Thyroid gland (tissue), 4 donors: ENCODE data around the gene RORB. TPM values are rescaled to one million over a fixed set of nuclear protein-coding genes. Genes with fewer than 3 reads are reported as not detected.

Experiments
- DNase-seq, 2 donors: peaks; one replicate each; pipeline ENCODE4 v3.0.0-alpha.2; 2019
- H3K27ac ChIP-seq, 3 donors: fragments of 200-600 bp; sonication (generic); 1 replicate in 2 of 3; 2 replicates in 1 of 3; pipeline ENCODE4 v1.5.1; 2016 to 2019; ENCODE audit warnings: mild to moderate bottlenecking in 1 of 3, moderate library complexity in 1 of 3
- H3K27me3 ChIP-seq: fragments of 200-600 bp; sonication (generic); one replicate; pipeline ENCODE4 v1.5.1; 2019
- H3K36me3 ChIP-seq, 2 donors: fragments of 200-600 bp; sonication (generic); one replicate each; pipeline ENCODE4 v1.5.1; 2016 to 2019
- H3K4me1 ChIP-seq, 2 donors: fragments of 200-600 bp; sonication (generic); one replicate each; pipeline ENCODE4 v1.5.1; 2017 to 2019
- H3K4me3 ChIP-seq, 3 donors: fragments of 200-600 bp; sonication (generic); replicated peaks in 1 of 3; 1 replicate in 2 of 3; 2 replicates in 1 of 3; pipeline ENCODE4 v1.5.1; 2016; ENCODE audit warnings: mild to moderate bottlenecking in 1 of 3
- H3K9me3 ChIP-seq: fragments of 200-600 bp; sonication (generic); one replicate; pipeline ENCODE4 v1.5.1; 2017
- POLR2A ChIP-seq, 2 donors: fragments of 450-650 bp; IDR thresholded peaks; one replicate each; pipeline ENCODE4 v1.6.1; 2017; ENCODE audit warnings: antibody characterized with exemption in 2 of 2, mild to moderate bottlenecking in 2 of 2, moderate library complexity in 1 of 2
- WGBS, 2 donors: methylation state at CpG; one replicate each; pipeline ENCODE4 v1.1.5; 2017; 5-methylcytosine and 5-hydroxymethylcytosine counted together
- intact Hi-C: fragments of 100-400 bp; cut with DNase I; formaldehyde crosslinking; loops from one replicate; pipeline ENCODE4 v1.15.1; 2023
- total RNA-seq, 4 donors: library from RNA; depleted of rRNA; stranded (reverse); fragments of >200 nt; gene quantifications; one replicate each; pipeline ENCODE4 v1.2.3, GENCODE V29; 2016
- TF ChIP-seq, protein P1 (sequence below), 6 experiments: fragments of 200-600 bp in 3 of 6; fragments of 450-650 bp in 3 of 6; sonication (generic) in 3 of 6; IDR thresholded peaks; one replicate each; pipeline ENCODE4 v1.5.1; 2016 to 2019; ENCODE audit warnings: antibody characterized with exemption in 6 of 6, mild to moderate bottlenecking in 2 of 6, inconsistent platforms in 1 of 6, moderate library complexity in 1 of 6

RORB gene
- total RNA-seq, 4 donors from 2014 or later = 0.27 to 1.8 (median 1.3) TPM

DNA sequence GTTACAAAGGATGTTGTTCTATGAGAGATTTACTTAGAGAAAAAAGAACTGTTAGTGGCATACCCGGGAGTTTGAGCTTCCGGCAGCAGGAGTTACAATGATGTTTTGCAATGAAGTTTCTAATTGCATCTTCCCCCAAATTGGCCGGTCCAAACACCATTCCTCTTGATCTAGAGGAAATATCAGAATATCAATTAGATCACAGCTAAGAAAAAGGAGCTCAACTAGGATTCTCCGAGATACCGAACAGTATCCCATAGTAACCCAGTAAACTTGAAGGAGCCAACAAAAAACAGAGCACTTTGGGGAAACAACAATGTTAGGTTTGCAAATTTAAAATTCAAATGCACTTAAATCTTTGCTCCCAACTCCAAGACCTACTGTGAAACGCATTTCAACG lies 231.0 kb downstream of the RORB start:
- Histone ChIP-seq H3K36me3 (no peaks in the 10 kb centered on the region), H3K9me3 (no peaks in the 10 kb centered on the region), H3K27me3 (no peaks in the 10 kb centered on the region), H3K4me1 (no peaks in the 10 kb centered on the region), H3K27ac (no peak overlapping the region), H3K4me3 (no peak overlapping the region)
- DNase-seq = no peak
- TF ChIP-seq, protein P1, sequence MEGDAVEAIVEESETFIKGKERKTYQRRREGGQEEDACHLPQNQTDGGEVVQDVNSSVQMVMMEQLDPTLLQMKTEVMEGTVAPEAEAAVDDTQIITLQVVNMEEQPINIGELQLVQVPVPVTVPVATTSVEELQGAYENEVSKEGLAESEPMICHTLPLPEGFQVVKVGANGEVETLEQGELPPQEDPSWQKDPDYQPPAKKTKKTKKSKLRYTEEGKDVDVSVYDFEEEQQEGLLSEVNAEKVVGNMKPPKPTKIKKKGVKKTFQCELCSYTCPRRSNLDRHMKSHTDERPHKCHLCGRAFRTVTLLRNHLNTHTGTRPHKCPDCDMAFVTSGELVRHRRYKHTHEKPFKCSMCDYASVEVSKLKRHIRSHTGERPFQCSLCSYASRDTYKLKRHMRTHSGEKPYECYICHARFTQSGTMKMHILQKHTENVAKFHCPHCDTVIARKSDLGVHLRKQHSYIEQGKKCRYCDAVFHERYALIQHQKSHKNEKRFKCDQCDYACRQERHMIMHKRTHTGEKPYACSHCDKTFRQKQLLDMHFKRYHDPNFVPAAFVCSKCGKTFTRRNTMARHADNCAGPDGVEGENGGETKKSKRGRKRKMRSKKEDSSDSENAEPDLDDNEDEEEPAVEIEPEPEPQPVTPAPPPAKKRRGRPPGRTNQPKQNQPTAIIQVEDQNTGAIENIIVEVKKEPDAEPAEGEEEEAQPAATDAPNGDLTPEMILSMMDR (IDR thresholded peaks at IDR 0.05) = no peak
- no peak for TF ChIP-seq POLR2A (IDR thresholded peaks at IDR 0.05)
- intact Hi-C loops = no loop called here
- 81 to 84% methylated on average over 7 of the region's 7 CpGs for WGBS, 2 donors

- intact Hi-C loops = no loop called here
- TF ChIP-seq, protein P1 (IDR thresholded peaks at IDR 0.05) = no peak
- TF ChIP-seq POLR2A (IDR thresholded peaks at IDR 0.05) = no peak
- Histone ChIP-seq H3K4me1 (no peaks in the 10 kb centered on the region), H3K36me3 (no peaks in the 10 kb centered on the region), H3K27me3 (no peaks in the 10 kb centered on the region), H3K27ac (no peak overlapping the region), H3K9me3 (no peaks in the 10 kb centered on the region), H3K4me3 (no peak overlapping the region)
- DNase-seq = no peak
- 39 to 48% methylated on average over 9 of the region's 9 CpGs for WGBS, 2 donors
Observed at GRCh38 chr9:74729136-74729695, 232.1 kb downstream of the RORB start.

DNA sequence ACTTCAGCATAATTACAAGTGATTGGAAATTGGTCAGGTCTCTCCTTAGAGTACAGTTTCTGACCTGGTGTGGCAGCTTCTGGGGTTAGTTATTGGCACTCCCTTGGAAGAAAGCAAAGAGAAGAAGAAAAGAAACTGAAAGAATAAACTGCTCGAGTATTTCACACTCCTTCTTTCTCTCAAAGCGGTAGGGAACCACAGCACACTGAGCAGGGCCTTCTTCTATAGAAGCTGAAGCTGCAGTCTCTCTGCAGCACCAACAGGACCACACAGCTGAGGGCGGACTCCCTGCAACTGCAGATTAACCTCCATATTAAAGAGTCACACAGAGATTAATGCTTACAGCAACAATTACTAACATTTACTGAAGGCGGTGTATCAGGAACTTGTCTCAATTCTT lies 238.6 kb downstream of the RORB start:
- no peaks in the 10 kb centered on the region for H3K36me3 ChIP-seq
- DNase-seq = no peak
- H3K4me1 ChIP-seq = no peaks in the 10 kb centered on the region
- intact Hi-C loops = no loop called here
- H3K27me3 ChIP-seq = no peaks in the 10 kb centered on the region
- WGBS, 2 donors = 77 to 84% methylated on average over 4 of the region's 4 CpGs
- H3K27ac ChIP-seq = no peak overlapping the region
- H3K4me3 ChIP-seq = no peak overlapping the region
- H3K9me3 ChIP-seq = no peaks in the 10 kb centered on the region
- TF ChIP-seq, protein P1 (IDR thresholded peaks at IDR 0.05) = no peak
- no peak for TF ChIP-seq POLR2A (IDR thresholded peaks at IDR 0.05)

GRCh38 chr9:74736646-74737045 lies 239.5 kb downstream of the RORB start:
- Histone ChIP-seq H3K36me3 (no peaks in the 10 kb centered on the region), H3K27ac (no peak overlapping the region), H3K27me3 (no peaks in the 10 kb centered on the region), H3K4me3 (no peak overlapping the region), H3K9me3 (no peaks in the 10 kb centered on the region), H3K4me1 (no peaks in the 10 kb centered on the region)
- intact Hi-C loops = no loop called here
- TF ChIP-seq, protein P1 (IDR thresholded peaks at IDR 0.05) = no peak
- no peak for TF ChIP-seq POLR2A (IDR thresholded peaks at IDR 0.05)
- 85% methylated on average over 4 of the region's 4 CpGs for WGBS, 2 donors
- no peak for DNase-seq

DNA sequence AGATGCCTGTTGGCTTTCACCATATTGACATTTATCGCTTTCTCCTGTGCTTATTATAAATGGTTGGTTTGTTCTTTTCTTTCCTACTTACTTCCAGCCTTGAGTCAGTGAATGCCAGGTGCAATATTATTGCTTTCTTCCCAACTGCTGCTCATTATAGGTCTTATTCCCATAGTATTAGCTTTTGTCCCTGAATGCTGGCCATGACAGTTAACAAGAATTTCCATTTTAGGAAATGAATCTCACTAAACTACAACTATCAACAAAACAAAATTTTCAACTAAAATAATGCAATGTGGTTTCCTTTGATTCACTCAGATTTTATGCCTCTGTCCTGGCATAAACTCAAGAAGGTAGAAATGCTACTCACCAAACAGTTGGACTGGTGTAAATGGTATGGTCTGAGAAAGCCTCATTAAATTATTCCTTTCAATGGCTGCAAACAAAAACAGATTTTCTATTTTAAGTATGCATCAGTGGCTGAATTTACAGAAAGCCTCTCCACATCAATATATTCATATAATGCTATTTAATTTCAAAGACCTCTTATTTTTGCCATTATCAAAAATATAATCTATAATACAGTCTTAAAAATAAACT lies 245.2 kb downstream of the RORB start:
- Histone ChIP-seq H3K27ac (no peak overlapping the region), H3K27me3 (no peaks in the 10 kb centered on the region), H3K9me3 (no peaks in the 10 kb centered on the region), H3K36me3 (no peaks in the 10 kb centered on the region), H3K4me1 (no peaks in the 10 kb centered on the region), H3K4me3 (no peak overlapping the region)
- no peak for DNase-seq
- intact Hi-C loops = no loop called here
- 94 to 96% methylated on average over 1 of the region's 1 CpG for WGBS, 2 donors
- TF ChIP-seq, protein P1 (IDR thresholded peaks at IDR 0.05) = no peak
- no peak for TF ChIP-seq POLR2A (IDR thresholded peaks at IDR 0.05)
